Heart left ventricle (tissue), 16 donors: Measurements from ENCODE around the gene CHST6. TPM values are rescaled to one million over a fixed set of nuclear protein-coding genes. Genes with fewer than 3 reads are reported as not detected.

Experiments
- ATAC-seq, 4 donors: fragments of 200-7000 bp; cut with Tn5 transposase; one replicate each; pipeline ENCODE4 v1.9.1; 2020 to 2022; ENCODE audit warnings: moderate library complexity in 4 of 4, mild to moderate bottlenecking in 3 of 4, moderate number of reproducible peaks in 1 of 4
- DNase-seq, 5 donors: peaks; one replicate each; pipeline ENCODE4 v3.0.0-alpha.2; 2020
- H3K27ac ChIP-seq, 12 donors: fragments of 200-600 bp; sonication (generic) in 4 of 12; one replicate each; pipeline versions ENCODE4 v1.5.0 to v1.8.0; 2016 to 2022; ENCODE audit warnings: mild to moderate bottlenecking in 2 of 12
- H3K27me3 ChIP-seq, 9 donors: fragments of 200-600 bp; sonication (generic) in 2 of 9; one replicate each; pipeline versions ENCODE4 v1.5.1 to v1.8.0; 2016 to 2022; ENCODE audit warnings: mild to moderate bottlenecking in 3 of 9
- H3K36me3 ChIP-seq, 9 donors: fragments of 200-600 bp; sonication (generic) in 2 of 9; one replicate each; pipeline versions ENCODE4 v1.5.0 to v1.8.0; 2018 to 2022; ENCODE audit warnings: mild to moderate bottlenecking in 2 of 9
- H3K4me1 ChIP-seq, 12 donors: fragments of 200-600 bp; sonication (generic) in 4 of 12; one replicate each; pipeline versions ENCODE4 v1.5.0 to v1.8.0; 2016 to 2022; ENCODE audit warnings: mild to moderate bottlenecking in 3 of 12
- H3K4me3 ChIP-seq, 12 donors: fragments of 200-600 bp; sonication (generic) in 4 of 12; one replicate each; pipeline versions ENCODE4 v1.5.0 to v1.8.0; 2017 to 2022; ENCODE audit warnings: mild to moderate bottlenecking in 9 of 12, moderate library complexity in 4 of 12
- H3K9me3 ChIP-seq, 12 donors: fragments of 200-600 bp; sonication (generic) in 4 of 12; one replicate each; pipeline versions ENCODE4 v1.5.0 to v1.8.0; 2016 to 2022; ENCODE audit warnings: mild to moderate bottlenecking in 1 of 12
- POLR2A ChIP-seq, 2 donors: fragments of 450-650 bp; IDR thresholded peaks; one replicate each; pipeline ENCODE4 v1.6.1; 2017; ENCODE audit warnings: antibody characterized with exemption in 2 of 2, mild to moderate bottlenecking in 2 of 2, moderate library complexity in 2 of 2
- WGBS, 4 donors: extraction: QIAGEN DNeasy Blood & Tissue Kit in 2 of 4; methylation state at CpG; one replicate each; pipeline versions ENCODE4 v1.1.5 to v1.1.7; 2013 to 2018; 5-methylcytosine and 5-hydroxymethylcytosine counted together
- intact Hi-C, 10 donors: fragments of 100-400 bp; cut with DNase I; formaldehyde crosslinking; loops; one replicate each; pipeline versions ENCODE4 v1.11.1 to v1.14.2; 2022
- polyA plus RNA-seq, 2 donors: library from polyadenylated mRNA; stranded (reverse); fragments of 200-250 nt; gene quantifications; one replicate each; pipeline ENCODE4 v1.2.3, GENCODE V29; 2013
- total RNA-seq, 9 donors: library from RNA; depleted of rRNA in 2 of 9; stranded (reverse); fragments of >200 nt in 2 of 9; fragmentation: NEBNext Ultra II Directional in 3 of 9; extraction: Animal tissue kit (Norgen Biotek cat#: 25700) in 3 of 9; gene quantifications; one replicate each; pipeline versions ENCODE4 v1.1.0 to v1.2.4, GENCODE V29; 2016 to 2023
- TF ChIP-seq, protein P1 (sequence below), 12 donors: fragments of 200-600 bp; sonication (generic) in 4 of 12; IDR thresholded peaks; one replicate each; pipeline versions ENCODE4 v1.5.0 to v1.8.0; 2018 to 2022; ENCODE audit warnings: antibody characterized with exemption in 12 of 12, mild to moderate bottlenecking in 5 of 12
- donor health status: ischemic (EF 13 %, LVEDD 7.1; RV severe dilation, severe dysfunction).
- donor health status: healthy with polysubstance abuse.
- donor health status: DM: no; HTN: yes; CAD: no.
- donor health status: DM: no; HTN: no; CAD: no.
- donor health status: ischemic (EF 25% LVEDD 6.9; RV normal size, moderate dysfunction).
- donor health status: ischemic (EF 25% LVEDD 5.7; RV mildly dilated, moderate dysfunction).
- donor health status: healthy.
- donor health status: DM: yes; HTN: yes; CAD: no.
- donor health status: ischemic (EF 35%, LVEDD 5.7; RV mildly dilated, moderate dysfunction).
- donor health status: nonischemic (EF 11% LVEDD 7.7; RV severe dilation, severe dysfunction).
- donor health status: DM: yes; HTN: yes; CAD: no.
- donor health status: PGD.
- donor health status: ischemic (EF 29% LVEDD 5.4; RV normal size, mild dysfunction).
- donor health status: nonischemic (EF 23%, LVEDD 6.1; RV moderate dilation, normal function).

Gene CHST6
- total and polyA plus RNA-seq, 11 donors: 0.32 to 1.8 (median 0.88) TPM

DNA sequence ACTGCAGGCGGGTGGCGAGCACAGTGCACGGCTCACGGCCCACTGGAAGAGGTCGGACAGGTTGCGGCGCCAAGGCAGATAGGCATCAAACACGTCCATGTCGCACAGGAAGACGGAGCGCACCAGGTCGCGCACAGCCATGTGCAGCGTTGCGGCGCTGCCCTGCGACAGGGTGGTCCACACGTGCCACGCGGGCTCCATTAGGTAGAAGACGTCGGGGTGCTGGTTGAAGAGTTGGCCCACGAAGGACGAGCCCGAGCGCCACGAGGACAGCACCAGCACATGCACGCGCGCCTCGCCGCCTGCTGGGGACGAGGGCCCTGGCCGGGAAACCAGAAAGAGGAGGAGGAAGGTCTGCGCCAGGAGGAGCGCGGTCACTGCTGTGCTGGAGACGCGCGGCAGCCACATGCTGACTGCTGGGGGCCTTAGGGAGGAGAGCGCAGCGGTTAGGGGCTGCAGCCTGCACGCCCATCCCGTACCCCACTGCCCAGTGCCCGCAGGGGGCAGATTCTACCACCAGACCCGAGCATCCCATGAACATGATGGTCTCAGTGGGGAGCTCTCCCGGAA, 15.7 kb downstream of the CHST6 start:
- DNase-seq (no peak), ATAC-seq (peak in 1 of 4 donors; percentile 16)
- WGBS, 4 donors: 92 to 97% (median 96%) methylated on average over 40 to 47 of the region's 47 CpGs
- Histone ChIP-seq H3K4me1 (no peaks in the 10 kb centered on the region), H3K9me3 (no peaks in the 10 kb centered on the region), H3K27ac (no peak overlapping the region), H3K27me3 (peaks cover 0 to 2% (median 0%) of the 10 kb centered on the region in 9 donors), H3K4me3 (no peak overlapping the region), H3K36me3 (no peaks in the 10 kb centered on the region)
- intact Hi-C loops: loop anchor here in 6 of 10 donors (10.0 kb wide), 6 partner anchors 65 to 275 kb away; partner anchors contain the start of genes ADAT1 (in 1 of the 6) and TMEM231 (in 1 of the 6)
- TF ChIP-seq, protein P1, sequence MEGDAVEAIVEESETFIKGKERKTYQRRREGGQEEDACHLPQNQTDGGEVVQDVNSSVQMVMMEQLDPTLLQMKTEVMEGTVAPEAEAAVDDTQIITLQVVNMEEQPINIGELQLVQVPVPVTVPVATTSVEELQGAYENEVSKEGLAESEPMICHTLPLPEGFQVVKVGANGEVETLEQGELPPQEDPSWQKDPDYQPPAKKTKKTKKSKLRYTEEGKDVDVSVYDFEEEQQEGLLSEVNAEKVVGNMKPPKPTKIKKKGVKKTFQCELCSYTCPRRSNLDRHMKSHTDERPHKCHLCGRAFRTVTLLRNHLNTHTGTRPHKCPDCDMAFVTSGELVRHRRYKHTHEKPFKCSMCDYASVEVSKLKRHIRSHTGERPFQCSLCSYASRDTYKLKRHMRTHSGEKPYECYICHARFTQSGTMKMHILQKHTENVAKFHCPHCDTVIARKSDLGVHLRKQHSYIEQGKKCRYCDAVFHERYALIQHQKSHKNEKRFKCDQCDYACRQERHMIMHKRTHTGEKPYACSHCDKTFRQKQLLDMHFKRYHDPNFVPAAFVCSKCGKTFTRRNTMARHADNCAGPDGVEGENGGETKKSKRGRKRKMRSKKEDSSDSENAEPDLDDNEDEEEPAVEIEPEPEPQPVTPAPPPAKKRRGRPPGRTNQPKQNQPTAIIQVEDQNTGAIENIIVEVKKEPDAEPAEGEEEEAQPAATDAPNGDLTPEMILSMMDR (IDR thresholded peaks at IDR 0.05): no peak
- TF ChIP-seq POLR2A (IDR thresholded peaks at IDR 0.05): no peak

DNA sequence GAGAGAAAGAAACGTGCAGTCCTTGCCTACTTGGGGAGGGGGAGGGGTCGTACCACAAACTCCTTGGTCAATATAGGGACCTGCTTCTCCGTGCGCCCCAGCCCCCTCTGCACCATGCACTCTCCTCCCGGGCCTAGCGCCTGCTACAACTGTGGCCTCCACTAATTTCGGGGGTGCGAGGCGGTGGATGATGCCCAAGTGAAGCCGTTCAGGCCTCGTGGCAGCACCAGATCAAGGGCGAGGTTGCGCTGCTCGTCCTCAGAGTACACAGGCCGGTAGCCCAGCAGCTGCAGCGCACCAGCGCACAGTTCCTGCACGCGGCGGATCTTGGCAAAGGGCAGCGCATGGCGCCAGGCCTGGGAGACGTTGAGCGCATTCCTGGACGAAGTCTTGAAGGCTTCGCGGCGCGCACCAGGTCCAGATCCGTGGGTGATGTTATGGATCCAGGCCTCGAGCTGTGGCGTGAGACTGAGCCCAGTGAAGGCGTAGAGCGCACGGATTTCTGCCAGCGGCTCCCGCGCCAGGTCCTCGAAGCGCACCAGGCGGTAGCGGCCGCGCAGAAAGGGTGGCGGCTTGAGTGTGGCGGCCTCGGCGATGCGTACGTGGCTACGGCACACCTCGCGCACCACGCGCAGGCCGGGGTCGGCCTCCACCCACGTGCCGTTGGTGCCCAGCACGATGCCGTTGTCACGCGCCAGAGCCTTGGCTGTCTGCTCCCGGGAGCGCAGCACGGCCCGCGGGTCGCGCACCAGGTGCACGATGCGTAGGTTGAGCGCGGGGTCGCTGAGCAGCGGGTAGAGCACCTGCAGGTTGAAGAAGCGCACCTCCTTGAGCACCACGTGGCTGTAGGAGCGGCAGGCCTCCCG, 16.5 kb downstream of the CHST6 start:
- H3K9me3 ChIP-seq: no peaks in the 10 kb centered on the region
- H3K27me3 ChIP-seq: peaks cover 0 to 2% (median 0%) of the 10 kb centered on the region in 9 donors
- ATAC-seq (no peak), DNase-seq (no peak)
- no peak for TF ChIP-seq POLR2A (IDR thresholded peaks at IDR 0.05)
- TF ChIP-seq, protein P1 (IDR thresholded peaks at IDR 0.05): no peak
- 95 to 96% (median 96%) methylated on average over 56 to 80 of the region's 80 CpGs for WGBS, 4 donors
- H3K4me3 ChIP-seq: no peak overlapping the region
- H3K36me3 ChIP-seq: no peaks in the 10 kb centered on the region
- no peaks in the 10 kb centered on the region for H3K4me1 ChIP-seq
- intact Hi-C loops: loop anchor here in 6 of 10 donors (10.0 kb wide), 6 partner anchors 66 to 276 kb away; partner anchors contain the start of genes ADAT1 (in 1 of the 6) and TMEM231 (in 1 of the 6)
- no peak overlapping the region for H3K27ac ChIP-seq

DNA sequence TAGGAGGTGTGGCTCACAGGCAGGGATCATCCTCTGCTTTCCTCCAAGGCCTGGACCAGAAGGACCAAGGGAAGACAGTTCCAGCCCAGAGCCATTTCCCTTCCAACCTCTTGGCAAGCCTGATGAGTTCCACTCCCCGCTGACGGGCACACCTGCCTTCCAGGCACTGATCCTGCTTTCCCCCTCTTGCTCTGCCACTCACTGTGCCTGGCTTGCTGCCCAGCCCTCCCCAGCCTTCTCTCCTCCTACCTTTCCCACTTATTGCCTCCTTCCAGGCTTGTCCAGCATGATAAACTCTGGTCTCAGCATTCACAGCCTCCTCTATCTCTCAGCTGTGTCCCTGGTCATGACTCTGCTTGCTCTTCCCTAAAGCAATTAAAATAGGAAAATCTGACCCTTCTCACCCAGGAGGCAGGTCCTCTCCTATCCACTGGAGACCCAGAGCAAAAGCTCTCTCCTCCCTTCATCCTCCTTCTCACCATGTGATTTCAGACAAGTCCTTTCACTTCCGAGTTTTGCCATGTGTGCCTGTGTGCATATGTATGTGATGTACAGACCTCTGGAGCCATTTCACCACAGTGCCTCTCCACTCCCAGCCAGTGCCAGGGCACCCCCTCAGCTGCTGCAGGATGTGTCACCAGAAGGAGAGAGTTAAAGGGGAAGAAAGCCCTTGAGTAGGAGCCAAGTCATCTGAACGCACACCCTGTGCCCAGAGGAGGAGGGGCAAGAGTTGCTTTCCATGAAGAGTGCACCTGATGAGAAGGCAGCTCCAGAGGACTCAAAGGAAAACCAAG, 17.4 kb downstream of the CHST6 start:
- Histone ChIP-seq H3K4me1 (no peaks in the 10 kb centered on the region), H3K27me3 (peaks cover 0 to 2% (median 0%) of the 10 kb centered on the region in 9 donors), H3K9me3 (no peaks in the 10 kb centered on the region), H3K36me3 (no peaks in the 10 kb centered on the region), H3K27ac (no peak overlapping the region), H3K4me3 (no peak overlapping the region)
- 53 to 70% (median 69%) methylated on average over 4 of the region's 4 CpGs for WGBS, 4 donors
- TF ChIP-seq, protein P1 (IDR thresholded peaks at IDR 0.05): no peak
- TF ChIP-seq POLR2A (IDR thresholded peaks at IDR 0.05): no peak
- intact Hi-C loops: loop anchor here in 6 of 10 donors (10.0 kb wide), 6 partner anchors 67 to 277 kb away; partner anchors contain the start of genes ADAT1 (in 1 of the 6) and TMEM231 (in 1 of the 6)
- DNase-seq (no peak), ATAC-seq (peak in 1 of 4 donors; percentile 40)
